Stimulated activated CD8-positive, alpha-beta memory T cell treated with anti-CD3 and anti-CD28 coated beads, Interleukin-4, amount 100 ng/mL, for 4 hours (primary cell): ENCODE measurements around the gene FLYWCH1.

Experiments
- DNase-seq, 2 donors: peaks; one replicate each; pipeline ENCODE4 v3.0.0-alpha.2; 2020; ENCODE audit warnings: low read depth in 2 of 2, low spot score in 1 of 2

The FLYWCH1 gene, protein sequence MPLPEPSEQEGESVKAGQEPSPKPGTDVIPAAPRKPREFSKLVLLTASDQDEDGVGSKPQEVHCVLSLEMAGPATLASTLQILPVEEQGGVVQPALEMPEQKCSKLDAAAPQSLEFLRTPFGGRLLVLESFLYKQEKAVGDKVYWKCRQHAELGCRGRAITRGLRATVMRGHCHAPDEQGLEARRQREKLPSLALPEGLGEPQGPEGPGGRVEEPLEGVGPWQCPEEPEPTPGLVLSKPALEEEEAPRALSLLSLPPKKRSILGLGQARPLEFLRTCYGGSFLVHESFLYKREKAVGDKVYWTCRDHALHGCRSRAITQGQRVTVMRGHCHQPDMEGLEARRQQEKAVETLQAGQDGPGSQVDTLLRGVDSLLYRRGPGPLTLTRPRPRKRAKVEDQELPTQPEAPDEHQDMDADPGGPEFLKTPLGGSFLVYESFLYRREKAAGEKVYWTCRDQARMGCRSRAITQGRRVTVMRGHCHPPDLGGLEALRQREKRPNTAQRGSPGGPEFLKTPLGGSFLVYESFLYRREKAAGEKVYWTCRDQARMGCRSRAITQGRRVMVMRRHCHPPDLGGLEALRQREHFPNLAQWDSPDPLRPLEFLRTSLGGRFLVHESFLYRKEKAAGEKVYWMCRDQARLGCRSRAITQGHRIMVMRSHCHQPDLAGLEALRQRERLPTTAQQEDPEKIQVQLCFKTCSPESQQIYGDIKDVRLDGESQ

DNA sequence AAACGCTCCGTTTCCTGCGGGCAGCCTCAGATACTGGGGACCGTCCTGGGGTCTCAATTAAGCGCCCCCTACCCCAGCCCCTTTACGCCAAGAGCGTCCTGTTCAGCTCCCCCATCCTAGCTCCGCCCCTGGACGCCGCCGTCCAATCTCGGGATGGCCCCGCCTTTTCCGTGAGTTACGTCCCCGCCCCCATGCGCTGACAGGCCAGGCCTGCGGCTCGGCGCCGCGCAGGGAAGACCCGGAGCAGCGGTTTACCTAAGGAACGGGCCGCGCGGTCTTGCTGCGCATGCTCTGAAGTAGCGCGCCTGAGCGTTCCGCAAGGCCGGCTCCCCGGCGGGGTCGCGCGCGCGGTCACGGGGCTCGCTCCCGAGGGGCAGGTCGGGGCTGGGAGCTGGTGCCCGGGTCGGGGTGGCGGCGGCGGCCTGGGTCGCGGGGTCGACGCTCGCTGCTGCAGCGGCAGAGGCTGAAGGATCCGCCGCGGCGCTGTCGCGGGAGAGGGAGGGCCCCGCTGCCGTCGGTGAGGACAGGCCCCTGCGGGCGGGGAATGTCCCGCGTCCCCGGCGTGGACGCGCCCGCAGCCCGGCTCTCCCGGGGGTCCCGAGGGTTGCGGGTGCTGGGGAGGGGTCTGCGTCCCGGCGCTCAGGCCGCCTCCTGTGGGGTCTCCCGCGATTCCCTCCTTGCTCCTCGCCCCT lies at the start of gene FLYWCH1:
Gene FLYWCH1 (plus strand): TSS at position 294 of the 692 bp plus-strand sequence. CDS start 17,755 bp downstream, outside the sequence.
- DNase-seq, result peak; percentile 96 to 98

DNA sequence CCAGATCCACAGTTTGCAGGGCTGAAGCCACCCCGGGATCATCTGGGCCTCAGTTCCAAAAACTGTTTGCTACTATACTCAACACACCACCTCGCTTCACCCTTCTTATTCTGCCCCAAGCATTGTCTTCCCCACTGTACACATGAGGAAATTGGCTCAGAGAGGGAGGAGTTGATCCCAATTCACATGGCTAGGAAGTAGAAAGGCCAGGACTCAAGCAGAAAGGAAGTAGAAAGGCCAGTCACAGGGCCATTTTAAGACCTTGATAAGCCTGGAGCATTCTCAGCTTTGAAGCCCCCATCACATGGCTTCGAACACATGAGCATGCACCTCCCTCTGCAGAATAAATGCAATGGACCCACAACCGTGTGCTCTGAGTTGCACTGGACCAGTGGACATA lies 46.1 kb upstream of the FLYWCH1 start:
- DNase-seq, result no peak

DNA sequence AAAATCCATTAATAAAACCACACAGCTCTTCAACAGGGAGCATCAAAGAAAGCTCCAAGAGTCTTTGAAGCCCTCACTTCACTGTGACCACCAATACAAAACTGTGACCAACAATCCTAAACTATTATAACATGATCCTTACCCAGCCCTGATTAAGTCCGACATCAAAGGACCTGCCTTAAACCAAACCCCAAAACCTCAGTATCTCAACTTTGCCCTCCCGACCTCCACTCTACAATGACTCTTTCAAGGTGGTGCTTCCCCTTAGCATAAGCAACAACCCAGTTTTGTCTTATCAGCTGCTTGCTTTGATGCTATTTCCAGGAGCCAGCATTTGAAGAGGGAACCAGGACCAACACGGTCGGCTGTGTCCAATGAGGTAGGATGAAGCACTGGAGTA lies 45.3 kb upstream of the FLYWCH1 start:
- no peak for DNase-seq

DNA sequence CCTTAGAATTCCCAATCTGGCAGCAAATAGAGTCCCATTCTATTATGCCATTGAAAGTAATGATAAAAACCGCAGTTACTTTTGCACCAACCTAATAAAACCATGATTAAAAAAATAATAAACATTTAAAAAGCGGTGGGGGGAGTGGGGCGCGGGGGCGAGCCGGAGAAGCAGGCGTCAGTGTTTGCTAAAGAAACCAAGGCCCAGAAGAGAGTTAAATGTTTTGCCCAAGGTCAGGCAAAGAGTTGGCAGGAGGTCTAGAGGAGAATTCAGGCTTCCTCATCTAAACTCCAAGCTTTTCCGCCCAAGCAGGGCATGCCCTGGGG lies 44.1 kb upstream of the FLYWCH1 start:
- no peak for DNase-seq

DNA sequence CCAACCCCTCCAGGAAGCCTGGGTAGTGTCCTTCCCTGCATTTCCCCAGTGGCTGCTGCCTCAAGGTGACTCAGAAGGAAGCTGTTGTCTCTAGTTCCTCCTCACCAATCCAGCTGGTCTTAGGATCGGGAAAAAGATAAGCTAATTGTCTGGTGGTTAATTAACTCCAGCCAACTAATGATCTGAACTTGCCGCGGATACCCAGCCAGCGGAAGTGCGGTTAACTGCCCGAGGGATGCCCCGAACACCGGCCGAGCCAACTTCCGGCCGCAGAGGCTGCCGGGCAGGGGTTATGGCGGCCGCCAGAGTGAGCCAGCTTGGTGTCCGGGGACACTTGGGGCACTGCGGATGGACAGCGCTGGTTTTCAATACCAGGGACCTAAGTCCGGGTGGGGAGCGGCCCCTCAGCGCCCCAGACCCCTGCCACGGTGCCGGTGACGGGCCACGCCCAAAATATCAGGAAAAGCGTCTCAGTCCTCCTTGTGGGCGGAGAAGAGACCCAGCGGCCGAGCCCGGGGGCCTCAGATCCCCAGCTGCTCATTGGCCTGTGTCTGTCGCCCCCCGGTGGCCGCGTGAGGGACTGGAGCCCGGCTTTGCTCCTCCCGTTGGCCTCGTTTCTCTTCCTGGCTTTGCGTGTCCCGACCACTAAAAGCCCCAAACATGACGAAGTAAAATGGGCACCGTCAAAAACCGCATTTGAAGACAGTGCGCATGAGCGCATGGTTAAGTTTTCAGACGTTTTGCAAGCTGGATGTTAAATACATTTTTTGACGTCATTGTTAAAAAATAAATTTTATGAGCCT lies 43.5 kb upstream of the FLYWCH1 start:
- peak; percentile 85 to 89 for DNase-seq

DNA sequence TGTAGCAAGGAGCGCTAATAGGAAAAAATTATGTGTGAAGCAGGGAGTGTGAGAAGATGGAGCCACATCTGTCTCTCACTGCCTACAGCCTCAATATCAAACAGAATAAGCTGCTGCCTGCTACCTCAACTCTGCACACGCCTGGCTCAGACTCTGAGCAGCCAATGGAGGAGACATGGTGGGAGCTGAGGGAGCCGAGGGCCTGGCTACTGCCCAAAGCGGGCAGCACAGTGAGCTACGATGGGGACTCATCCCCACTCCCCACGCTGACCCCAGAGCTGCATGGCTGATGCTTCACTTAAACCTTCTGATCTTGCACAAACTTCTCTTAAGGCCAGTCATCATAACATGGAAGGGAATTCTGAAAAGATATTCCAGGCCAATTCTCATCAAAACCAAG lies 39.8 kb upstream of the FLYWCH1 start:
- DNase-seq, result no peak

DNA sequence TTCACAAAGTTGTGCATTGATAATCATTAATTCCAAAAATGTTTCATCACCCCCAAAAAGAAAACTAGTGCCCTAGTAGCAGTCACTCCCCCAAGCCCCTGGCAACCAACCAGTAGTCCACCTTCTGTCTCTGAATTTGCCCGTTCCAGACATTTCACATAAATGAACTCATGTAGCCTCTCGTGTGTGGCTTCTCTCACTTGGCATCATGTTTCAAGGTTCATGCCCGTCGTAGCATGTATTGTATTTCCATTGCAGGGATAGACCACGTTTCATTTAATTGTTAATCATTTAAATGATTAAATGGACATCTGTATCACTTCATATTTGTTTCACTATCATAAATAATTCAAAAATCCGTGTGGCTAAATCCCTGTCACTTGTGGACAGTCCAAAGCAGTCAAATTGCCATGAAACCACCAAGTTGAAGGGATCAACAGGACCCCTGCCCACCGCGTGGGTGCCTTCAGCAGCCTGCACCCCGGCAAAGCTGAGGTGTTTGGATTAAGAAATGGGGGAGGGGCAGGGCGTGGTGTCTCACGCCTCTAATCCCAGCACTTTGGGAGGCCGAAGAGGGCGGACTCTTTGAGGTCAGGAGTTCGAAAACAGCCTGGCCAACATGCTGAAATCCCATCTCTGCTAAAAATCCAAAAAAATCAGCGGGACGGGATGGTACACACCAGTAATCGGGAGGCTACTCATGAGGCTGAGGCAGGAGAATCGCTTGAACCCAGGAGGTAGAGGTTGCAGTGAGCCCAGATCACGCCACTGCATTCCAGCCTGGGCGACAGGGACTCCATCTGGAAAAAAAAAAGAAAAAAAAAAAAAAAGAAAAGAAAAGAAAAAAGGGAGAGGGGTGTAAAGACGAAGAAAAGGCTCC lies 37.5 kb upstream of the FLYWCH1 start:
- DNase-seq, result no peak

DNA sequence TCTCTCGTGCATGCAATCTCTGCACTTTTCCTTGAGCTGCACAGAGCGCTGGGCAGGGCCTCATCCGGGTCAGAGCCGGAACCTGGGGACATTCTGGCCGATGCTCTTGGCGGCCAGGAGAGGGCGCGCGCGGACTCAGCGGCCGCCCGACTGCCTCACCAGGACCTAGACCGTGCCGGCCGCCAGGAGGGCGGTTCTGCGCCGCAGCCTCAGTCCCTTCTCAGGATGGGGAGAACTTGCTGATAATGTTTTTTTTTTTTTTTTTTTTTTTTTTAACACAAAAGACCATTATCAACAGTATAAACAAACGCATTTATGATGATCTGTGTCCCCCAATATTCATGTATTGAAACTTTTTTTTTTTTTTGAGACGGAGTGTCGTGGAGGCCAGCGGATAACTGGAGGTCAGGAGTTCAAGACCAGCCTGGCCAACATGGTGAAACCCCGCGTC lies 36.8 kb upstream of the FLYWCH1 start:
- DNase-seq, result peak in 1 of 2 donors; percentile 38

DNA sequence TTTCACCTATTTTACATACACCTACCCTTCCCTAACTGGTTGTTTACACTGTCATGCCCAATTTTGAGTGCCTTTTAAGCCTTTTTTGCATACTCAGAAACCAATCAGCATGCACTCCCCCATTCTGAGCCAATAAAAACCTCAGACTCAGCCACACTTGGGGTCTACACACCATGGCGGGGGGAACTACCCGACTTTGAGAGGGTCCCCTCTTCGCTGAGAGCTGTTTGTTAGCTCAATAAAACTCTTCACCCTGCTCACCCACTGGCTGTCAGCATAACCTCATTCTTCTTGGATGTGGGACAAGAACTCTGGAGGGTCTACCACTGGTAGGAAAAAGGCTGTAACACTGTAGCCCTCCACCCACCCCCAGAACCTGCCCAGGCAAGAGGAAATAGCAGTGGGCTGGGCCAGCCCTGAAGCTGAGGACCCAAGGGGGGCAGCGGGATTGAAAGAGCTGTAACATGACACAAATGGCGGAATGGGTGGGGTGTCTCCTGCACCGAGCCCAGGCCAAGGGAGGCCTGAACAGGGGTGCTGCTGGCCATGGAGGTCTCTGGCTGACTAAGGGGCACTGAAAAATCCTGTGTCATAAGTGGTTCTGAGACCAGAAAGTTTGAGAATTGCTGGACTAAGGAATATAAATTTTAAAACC lies 31.8 kb upstream of the FLYWCH1 start:
- no peak for DNase-seq

DNA sequence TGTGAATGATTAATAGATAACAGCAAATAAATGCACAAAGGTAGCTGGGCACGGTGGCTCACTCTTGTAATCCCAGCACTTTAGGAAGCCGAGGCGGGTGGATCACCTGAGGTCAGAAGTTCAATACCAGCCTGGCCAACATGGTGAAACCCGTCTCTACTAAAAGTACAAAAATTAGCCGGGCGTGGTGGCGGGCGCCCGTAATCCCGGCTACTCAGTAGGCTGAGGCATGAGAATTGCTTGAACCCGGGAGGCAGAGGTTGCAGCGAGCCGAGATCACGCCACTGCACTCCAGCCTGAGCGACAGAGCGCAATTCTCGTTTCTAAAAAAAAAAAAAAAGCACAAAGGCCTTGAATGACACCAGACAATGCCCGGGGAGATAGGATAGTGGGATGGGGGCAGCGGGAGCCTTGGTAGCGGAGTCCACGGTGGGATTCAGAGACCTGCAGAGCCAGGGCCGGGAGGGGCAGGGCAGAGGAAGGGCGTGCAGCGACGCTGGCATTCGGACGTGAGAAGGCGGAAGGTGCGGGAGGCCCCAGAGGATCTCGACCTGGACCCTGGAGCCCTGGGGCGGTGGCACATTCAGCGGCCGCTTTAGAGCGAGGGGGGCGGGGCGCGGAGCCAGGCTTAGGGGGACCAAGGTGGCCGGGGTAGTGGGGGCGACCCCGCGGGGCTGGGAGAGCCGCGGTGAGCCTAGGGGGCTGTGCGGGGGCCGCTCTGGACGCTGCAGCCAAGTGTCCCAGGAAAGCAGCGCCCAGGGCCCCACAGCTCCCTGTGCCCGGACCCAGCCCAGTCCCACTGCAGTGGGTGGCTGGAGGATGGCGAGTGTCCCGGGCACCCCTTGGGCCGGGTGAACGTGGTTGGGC lies 29.7 kb upstream of the FLYWCH1 start:
- no peak for DNase-seq

DNA sequence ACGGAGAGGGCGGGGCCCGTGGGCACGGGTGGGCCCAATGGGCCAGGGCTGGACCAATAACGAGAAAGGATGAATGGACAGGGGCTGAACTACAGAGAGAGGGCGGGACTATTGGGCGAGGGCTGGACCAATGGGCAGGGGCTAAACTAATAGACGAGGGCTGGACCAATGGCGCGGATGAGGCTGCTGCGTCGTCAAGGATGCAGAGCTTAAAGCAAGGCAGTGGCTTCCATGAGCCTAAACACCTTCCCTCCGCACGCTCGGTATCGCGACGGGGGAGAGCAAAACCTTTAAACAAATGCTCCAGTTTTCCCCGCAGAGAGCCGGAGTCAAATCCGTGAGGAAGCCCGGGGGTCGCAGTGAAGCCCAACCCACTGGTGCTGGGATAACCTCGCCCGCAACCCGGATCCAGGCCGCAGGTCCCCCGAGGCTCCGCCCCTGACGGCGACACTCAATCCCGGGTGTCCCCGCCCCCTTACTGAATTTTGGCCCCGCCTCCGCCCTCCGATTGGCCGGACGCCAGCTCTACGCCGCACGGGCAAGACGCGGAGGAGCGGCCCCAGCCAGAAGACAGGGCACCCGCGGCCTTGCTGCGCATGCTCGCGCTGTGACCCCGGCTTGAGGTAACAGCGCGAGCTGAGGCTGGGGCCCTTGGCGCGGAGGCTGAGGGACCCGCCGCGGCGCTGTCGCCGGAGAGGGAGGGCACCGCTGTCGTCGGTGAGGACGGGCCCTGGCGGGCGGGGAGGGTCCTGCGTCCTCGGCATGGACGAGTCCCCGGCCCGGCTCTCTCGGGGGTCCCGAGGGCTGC lies 28.9 kb upstream of the FLYWCH1 start, which contains the start of gene FLYWCH2:
Gene FLYWCH2 (plus strand): TSS at position 566 of the 808 bp plus-strand sequence. CDS start 13,235 bp downstream, outside the sequence.
- peak; percentile 98 to 100 for DNase-seq

DNA sequence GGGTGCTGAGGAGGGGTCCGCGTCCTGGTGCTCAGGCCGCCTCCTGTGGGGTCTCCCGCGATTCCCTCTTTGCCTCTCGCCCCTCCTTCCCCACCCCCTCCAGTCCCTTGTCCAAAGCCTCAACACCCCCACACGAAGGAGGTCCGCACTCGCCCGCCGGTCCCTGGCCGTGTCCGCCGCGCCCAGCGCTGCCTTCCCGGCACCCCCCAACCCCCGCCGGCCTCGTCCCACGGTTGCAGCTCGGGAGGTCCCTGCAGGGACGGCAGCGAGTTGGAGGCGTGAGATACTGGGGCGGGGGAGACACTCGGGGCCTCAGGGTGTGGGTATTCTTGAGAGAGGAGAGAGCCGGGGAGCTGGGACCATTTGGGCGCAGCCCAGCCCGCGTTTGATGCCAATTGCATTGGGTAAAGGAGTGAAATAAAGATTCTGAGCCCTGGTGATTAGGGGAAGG lies 28.2 kb upstream of the FLYWCH1 start:
- no peak for DNase-seq

DNA sequence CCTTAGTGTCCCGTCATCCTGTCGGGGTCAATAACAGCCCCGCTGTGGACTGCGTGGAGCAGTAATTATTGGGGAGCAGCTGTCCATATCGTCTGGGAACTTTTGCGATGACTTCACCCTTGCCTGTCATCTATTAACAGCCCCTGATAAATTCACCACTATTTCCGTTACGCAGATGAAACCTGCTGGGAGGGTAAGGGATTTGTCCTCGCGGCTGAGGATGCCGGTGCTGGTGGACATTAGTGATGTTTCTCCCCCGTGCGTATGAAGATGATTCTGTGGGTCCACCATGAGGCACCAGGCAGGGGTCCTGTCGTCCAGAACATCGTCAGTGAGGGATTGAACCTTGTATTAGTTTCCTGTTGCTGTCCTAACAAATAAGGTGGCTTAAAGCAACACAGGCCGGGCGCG lies 27.7 kb upstream of the FLYWCH1 start:
- DNase-seq, result no peak

DNA sequence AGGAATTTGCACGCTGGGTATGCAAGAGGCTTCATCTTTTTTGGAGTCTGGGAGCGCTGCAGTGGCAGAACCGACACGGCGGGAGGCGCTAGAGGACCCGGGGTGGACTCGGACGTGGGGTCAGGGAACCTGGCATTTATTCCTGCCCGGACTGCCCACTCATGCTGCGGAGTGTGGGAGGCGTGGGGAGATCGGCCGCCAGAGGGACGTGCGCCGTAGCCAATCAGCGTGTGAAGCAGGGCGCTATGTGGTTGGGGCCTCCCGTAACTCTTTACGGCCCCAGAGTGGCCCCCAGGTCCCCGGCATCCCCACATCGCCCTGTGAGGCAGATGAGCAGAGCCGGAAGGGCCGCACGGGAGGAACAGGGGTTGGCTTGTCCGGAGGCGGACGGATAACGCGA lies 17.5 kb upstream of the FLYWCH1 start:
- no peak for DNase-seq

DNA sequence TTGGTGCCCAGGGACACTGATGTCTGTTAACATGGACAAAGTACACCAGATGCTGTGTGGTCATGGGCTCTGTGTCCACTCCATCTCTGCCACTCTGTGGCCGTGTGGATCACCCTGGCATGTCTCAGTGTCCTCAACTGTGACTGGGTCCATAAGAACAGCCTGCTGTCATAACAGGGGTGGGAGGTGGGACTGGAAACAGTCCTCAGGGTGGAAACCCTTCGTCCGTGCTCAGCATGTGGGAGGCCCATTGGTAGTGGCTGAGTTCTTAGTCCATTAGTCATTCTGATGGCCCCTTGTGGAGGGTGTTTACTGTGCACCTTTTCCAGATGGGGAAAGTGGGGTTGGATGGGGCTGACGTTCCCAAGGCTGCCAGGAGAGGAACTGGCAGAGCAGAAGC lies 15.9 kb upstream of the FLYWCH1 start:
- DNase-seq, result no peak

DNA sequence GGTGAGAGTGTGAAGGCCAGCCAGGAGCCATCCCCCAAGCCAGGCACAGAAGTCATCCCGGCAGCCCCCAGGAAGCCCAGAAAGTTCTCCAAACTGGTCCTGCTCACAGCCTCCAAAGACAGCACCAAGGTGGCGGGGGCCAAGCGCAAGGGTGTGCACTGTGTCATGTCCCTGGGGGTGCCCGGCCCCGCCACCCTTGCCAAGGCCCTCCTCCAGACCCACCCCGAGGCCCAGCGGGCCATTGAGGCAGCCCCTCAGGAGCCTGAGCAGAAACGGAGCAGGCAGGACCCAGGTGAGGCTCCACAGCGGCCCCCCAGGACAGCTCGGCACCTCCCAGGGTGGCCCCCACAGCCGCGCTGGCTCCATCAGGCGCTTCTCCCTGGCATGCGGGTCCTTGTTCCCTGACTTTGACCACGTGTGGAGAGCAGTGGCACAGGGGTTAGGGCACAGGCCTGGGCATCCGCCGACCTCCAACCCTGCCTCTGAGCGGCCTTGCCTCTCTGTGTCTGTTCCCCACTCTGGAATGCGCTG lies 15.2 kb upstream of the FLYWCH1 start:
- no peak for DNase-seq

DNA sequence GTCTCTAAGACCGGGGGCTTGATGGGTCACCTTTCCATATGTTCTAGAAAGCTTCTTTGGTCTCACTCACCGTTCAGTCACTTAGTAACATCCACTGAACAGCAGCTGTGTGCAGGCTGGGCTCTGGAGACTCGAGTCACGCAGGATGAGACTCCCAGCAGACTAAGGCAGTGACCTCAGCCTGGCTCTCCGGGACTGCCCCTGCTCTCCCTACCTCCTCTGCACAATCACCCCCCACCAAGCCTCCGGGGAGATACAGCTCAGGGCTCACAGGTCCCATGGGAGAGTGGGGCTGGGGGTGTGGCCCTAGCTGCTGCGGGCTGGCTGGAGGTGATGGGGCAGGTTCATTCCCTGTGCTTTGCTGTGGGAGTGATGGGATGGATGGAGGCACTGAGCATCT lies 14.6 kb upstream of the FLYWCH1 start:
- DNase-seq, result no peak
